ENCODE measurements around the gene MTERF4.

DNA sequence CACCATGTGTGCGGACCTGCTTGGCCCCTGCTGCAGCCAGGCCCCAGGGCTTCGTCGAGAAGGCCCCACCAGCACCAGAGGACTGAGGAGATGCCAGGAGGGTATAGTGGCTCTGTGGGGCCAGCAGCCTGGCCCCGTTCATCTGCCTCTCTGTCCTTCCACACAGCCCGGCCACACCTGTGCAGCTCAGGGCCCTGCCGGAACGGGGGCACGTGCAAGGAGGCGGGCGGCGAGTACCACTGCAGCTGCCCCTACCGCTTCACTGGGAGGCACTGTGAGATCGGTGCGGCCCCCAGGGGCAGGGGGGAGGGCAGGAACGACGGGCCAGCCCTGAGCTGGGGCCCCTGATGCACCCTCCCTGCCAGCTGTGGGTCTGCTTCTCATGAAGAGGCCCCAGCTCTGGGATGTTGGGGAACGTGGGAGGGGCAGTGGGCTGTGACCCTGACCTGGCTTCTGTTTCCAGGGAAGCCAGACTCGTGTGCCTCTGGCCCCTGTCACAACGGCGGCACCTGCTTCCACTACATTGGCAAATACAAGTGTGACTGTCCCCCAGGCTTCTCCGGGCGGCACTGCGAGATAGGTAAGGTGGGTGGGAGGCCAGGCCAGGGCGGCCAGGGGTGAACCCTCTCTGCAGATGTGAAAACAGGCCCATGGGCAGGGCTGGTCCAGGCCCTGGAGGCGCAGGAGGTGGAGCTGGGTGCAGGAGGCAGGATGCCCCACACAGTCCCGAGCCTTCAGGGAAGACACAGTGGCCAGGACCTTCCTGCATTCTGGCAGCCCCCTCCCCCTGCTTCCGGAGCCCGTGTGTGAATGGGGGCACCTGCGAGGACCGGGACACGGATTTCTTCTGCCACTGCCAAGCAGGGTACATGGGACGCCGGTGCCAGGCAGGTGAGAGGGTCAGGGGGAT lies 50.3 kb downstream of the MTERF4 start:
- TF ChIP-seq, protein P1, sequence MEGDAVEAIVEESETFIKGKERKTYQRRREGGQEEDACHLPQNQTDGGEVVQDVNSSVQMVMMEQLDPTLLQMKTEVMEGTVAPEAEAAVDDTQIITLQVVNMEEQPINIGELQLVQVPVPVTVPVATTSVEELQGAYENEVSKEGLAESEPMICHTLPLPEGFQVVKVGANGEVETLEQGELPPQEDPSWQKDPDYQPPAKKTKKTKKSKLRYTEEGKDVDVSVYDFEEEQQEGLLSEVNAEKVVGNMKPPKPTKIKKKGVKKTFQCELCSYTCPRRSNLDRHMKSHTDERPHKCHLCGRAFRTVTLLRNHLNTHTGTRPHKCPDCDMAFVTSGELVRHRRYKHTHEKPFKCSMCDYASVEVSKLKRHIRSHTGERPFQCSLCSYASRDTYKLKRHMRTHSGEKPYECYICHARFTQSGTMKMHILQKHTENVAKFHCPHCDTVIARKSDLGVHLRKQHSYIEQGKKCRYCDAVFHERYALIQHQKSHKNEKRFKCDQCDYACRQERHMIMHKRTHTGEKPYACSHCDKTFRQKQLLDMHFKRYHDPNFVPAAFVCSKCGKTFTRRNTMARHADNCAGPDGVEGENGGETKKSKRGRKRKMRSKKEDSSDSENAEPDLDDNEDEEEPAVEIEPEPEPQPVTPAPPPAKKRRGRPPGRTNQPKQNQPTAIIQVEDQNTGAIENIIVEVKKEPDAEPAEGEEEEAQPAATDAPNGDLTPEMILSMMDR (IDR thresholded peaks at IDR 0.05) = no peak
- no peak for TF ChIP-seq POLR2A (IDR thresholded peaks at IDR 0.05)
